PC-3 (cell line): ENCODE measurements around the gene SNX5. TPM values are rescaled to one million over a fixed set of nuclear protein-coding genes. Genes with fewer than 3 reads are reported as not detected.
A peak's percentile ranks its signal among the peaks of the same experiment; 100 is the strongest.

ENCODE experiments used
- ATAC-seq: fragments of 200-7000 bp; cut with Tn5 transposase; 2 replicates; pipeline ENCODE4 v1.9.1; 2020; ENCODE audit warnings: mild to moderate bottlenecking, moderate library complexity
- BruUV-seq: library from RNA; stranded (reverse); fragments of 400-500 nt; replicated peaks from 2 replicates; lab custom pipeline; 2021; lab: Mats Ljungman, UMichigan
- CTCF ChIA-PET: fragments of 300-600 bp; sonication (Branson Sonifier 250); formaldehyde crosslinking; loops from one replicate; lab custom pipeline; 2022; ENCODE audit warnings: antibody characterized with exemption; lab: Charles Lee
- POLR2A ChIA-PET: fragments of 300-600 bp; sonication (Branson Sonifier 250); formaldehyde crosslinking; loops from one replicate; lab custom pipeline; 2022; ENCODE audit warnings: antibody characterized with exemption; ENCODE audit not compliant: unreplicated experiment; lab: Charles Lee
- DNase-seq: peaks from one replicate; pipeline ENCODE4 v3.0.0-alpha.2; 2015
- H2AFZ ChIP-seq: fragments of 300-600 bp; sonication (generic); 2 replicates; pipeline ENCODE4 v1.6.0; 2016; ENCODE audit warnings: antibody characterized with exemption, low read length
- H3F3A ChIP-seq: fragments of 300-600 bp; sonication (generic); one replicate; pipeline ENCODE4 v1.6.0; 2017; ENCODE audit warnings: antibody characterized with exemption, low read length, control low read depth, mild to moderate bottlenecking; ENCODE audit not compliant: unreplicated experiment
- H3K27ac ChIP-seq: fragments of 300-600 bp; sonication (generic); 2 replicates; pipeline ENCODE4 v1.5.1; 2016; ENCODE audit warnings: mild to moderate bottlenecking, low read length
- H3K27me3 ChIP-seq: fragments of 300-600 bp; sonication (generic); 2 replicates; pipeline ENCODE4 v1.6.1; 2016; ENCODE audit warnings: low read length, mixed read lengths
- H3K36me3 ChIP-seq: fragments of 300-600 bp; sonication (generic); 2 replicates; pipeline ENCODE4 v1.6.1; 2016; ENCODE audit warnings: low read depth, mixed run types, low read length, mixed read lengths
- H3K4me1 ChIP-seq: fragments of 300-600 bp; sonication (generic); 2 replicates; pipeline ENCODE4 v1.5.1; 2016; ENCODE audit warnings: low read length; ENCODE audit not compliant: insufficient read depth
- H3K4me2 ChIP-seq: fragments of 300-600 bp; sonication (generic); 2 replicates; pipeline ENCODE4 v1.6.0; 2016; ENCODE audit warnings: low read length
- H3K4me3 ChIP-seq: fragments of 300-600 bp; sonication (generic); 2 replicates; pipeline ENCODE4 v1.5.1; 2016; ENCODE audit warnings: mild to moderate bottlenecking, low read length, mixed read lengths
- H3K79me2 ChIP-seq: fragments of 300-600 bp; sonication (generic); 2 replicates; pipeline ENCODE4 v1.6.1; 2017; ENCODE audit warnings: low read length, mixed read lengths
- H3K9ac ChIP-seq: fragments of 300-600 bp; sonication (generic); 2 replicates; pipeline ENCODE4 v1.6.0; 2016; ENCODE audit warnings: mild to moderate bottlenecking, low read length
- H3K9me2 ChIP-seq: fragments of 300-600 bp; sonication (generic); replicated peaks from 2 replicates; pipeline ENCODE4 v1.6.1; 2016; ENCODE audit warnings: mixed run types, low read length, mixed read lengths
- H3K9me3 ChIP-seq: fragments of 300-600 bp; sonication (generic); 2 replicates; pipeline ENCODE4 v1.6.1; 2016; ENCODE audit warnings: low read length, mixed read lengths
- H4K20me1 ChIP-seq: fragments of 300-600 bp; sonication (generic); 2 replicates; pipeline ENCODE4 v1.6.1; 2016; ENCODE audit warnings: low read length, mixed read lengths
- CTCF ChIP-seq: fragments of 300-600 bp; sonication (generic); conservative IDR thresholded peaks from 2 replicates; pipeline ENCODE4 v1.5.1; 2017; ENCODE audit warnings: antibody characterized with exemption, low read depth, mild to moderate bottlenecking, low read length
- EZH2 ChIP-seq: fragments of 300-600 bp; sonication (generic); IDR thresholded peaks from one replicate; pipeline ENCODE4 v1.6.1; 2017; ENCODE audit warnings: antibody characterized with exemption, mild to moderate bottlenecking, low read length; ENCODE audit not compliant: unreplicated experiment
- EZH2phosphoT487 ChIP-seq: fragments of 300-600 bp; sonication (generic); IDR thresholded peaks from 2 replicates; pipeline ENCODE4 v1.6.1; 2018; ENCODE audit warnings: mild to moderate bottlenecking, antibody characterized with exemption, low read length, borderline replicate concordance
- intact Hi-C: fragments of 100-400 bp; cut with micrococcal nuclease; formaldehyde crosslinking; loops from 2 replicates; pipeline ENCODE4 v1.9.0; 2023
- total RNA-seq: library from RNA; depleted of rRNA; stranded (reverse); fragments of >200 nt; gene quantifications from 2 replicates; pipeline ENCODE4 v1.2.3, GENCODE V29; 2014

SNX5 gene
- total RNA-seq, 1 experiment from 2014 or later = 159 TPM

DNA sequence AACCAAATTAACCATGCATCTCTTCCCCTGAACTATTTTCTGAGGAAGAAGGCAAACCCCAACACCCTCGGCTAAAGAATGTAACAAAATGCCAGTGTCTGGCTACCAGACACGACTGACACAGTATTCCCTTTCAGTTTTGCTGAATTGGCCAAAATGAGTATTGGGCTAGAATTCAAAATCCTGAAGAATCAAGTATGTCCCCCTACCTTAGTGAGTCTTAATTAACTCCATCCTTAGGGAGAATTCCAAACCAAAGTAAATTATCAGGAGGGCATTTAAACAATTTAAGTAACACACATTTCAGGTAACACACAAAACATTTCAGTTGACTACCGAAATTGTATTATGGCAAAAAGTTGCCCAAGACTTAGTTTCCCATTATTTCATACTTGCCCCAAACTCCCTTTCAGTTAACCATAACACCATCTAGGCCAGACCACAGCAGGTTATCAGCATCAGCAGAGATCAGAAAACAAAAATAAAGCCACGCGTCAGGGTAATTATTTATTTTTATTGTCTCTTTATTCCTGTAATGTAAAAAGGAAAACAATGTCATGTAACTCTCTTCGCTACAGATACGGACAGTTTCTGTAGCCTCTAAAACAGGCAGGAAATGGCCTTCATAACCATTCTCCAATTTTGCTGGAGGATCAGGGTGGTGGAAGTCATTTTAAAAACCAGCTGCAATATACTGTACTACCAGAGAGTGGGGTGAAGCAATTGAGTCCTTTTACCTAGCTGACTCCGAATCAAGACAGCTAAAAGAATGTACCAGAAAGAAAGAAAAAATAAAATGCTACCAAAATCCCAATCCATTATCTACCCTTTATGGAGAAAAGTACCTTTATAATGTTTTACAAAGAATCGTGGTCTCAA is 1.9 kb downstream of the SNX5 start:
- H3K36me3 ChIP-seq = peaks cover 51% of the 10 kb centered on the region
- DNase-seq (peak; percentile 51), ATAC-seq (no peak)
- H3K79me2 ChIP-seq = peaks cover 98% of the 10 kb centered on the region
- no peak overlapping the region for H2AFZ ChIP-seq
- peak overlapping the region; percentile 99 for H3K9ac ChIP-seq
- ChIA-PET POLR2A (interaction anchor here (0.5 to 0.7 kb wide), 4 partner anchors 21 to 397 kb away, joined by 3 to 5 read pairs (median 4); partner anchors contain the start of gene DSTN), CTCF (interaction anchor here (1.0 to 1.3 kb wide), 3 partner anchors 24 to 284 kb away, joined by 3 to 7 read pairs (median 4); no protein-coding TSS in a partner anchor)
- H3K27me3 ChIP-seq = no peaks in the 10 kb centered on the region
- H3K4me3 ChIP-seq = peak overlapping the region; percentile 74
- no peaks in the 10 kb centered on the region for H3F3A ChIP-seq
- peaks cover 52% of the 10 kb centered on the region for H3K4me1 ChIP-seq
- peak overlapping the region; percentile 89 for H3K4me2 ChIP-seq
- no peak overlapping the region for H3K27ac ChIP-seq
- no peaks in the 10 kb centered on the region for H3K9me2 ChIP-seq
- peaks cover 66% of the 10 kb centered on the region for H4K20me1 ChIP-seq
- no TSS peak for BruUV-seq
- TF ChIP-seq EZH2phosphoT487 (no peak), EZH2 (no peak), CTCF (no peak; the same call in 1 of the 2 replicates)
- no peaks in the 10 kb centered on the region for H3K9me3 ChIP-seq
- intact Hi-C loops = loop anchor here (1.0 to 10.0 kb wide), 3 partner anchors 27 to 318 kb away; partner anchors contain the start of genes OVOL2 and ZNF133

GRCh38 chr20:17965042-17965697 is 3.4 kb downstream of the SNX5 start:
- H3K9ac ChIP-seq = no peak overlapping the region
- H3K9me3 ChIP-seq = no peaks in the 10 kb centered on the region
- H3K36me3 ChIP-seq = peaks cover 55% of the 10 kb centered on the region
- peak overlapping the region; percentile 89 for H3K4me2 ChIP-seq
- peaks cover 69% of the 10 kb centered on the region for H4K20me1 ChIP-seq
- intact Hi-C loops = loop anchor here (10.0 kb wide), 1 partner anchor 320 kb away; the partner anchor contains the start of gene ZNF133
- no peak for ATAC-seq
- peak overlapping the region; percentile 74 for H3K4me3 ChIP-seq
- no peaks in the 10 kb centered on the region for H3K9me2 ChIP-seq
- peaks cover 42% of the 10 kb centered on the region for H3K4me1 ChIP-seq
- TF ChIP-seq CTCF (no peak), EZH2 (no peak)
- H2AFZ ChIP-seq = no peak overlapping the region
- H3K27me3 ChIP-seq = no peaks in the 10 kb centered on the region
- H3F3A ChIP-seq = no peaks in the 10 kb centered on the region
- ChIA-PET POLR2A (interaction anchor here (0.6 kb wide), 1 partner anchor 394 kb away, joined by 3 read pairs; no protein-coding TSS in a partner anchor), CTCF (no interaction called here)
- DNase-seq = no peak
- no peak overlapping the region for H3K27ac ChIP-seq
- no TSS peak for BruUV-seq
- H3K79me2 ChIP-seq = peaks cover 98% of the 10 kb centered on the region
